ENCODE data around the gene CNTNAP1. TPM values are rescaled to one million over a fixed set of nuclear protein-coding genes. Genes with fewer than 3 reads are reported as not detected.

The CNTNAP1 gene
- polyA plus RNA-seq, 1 donor from 2014 or later: 1.1 TPM

DNA sequence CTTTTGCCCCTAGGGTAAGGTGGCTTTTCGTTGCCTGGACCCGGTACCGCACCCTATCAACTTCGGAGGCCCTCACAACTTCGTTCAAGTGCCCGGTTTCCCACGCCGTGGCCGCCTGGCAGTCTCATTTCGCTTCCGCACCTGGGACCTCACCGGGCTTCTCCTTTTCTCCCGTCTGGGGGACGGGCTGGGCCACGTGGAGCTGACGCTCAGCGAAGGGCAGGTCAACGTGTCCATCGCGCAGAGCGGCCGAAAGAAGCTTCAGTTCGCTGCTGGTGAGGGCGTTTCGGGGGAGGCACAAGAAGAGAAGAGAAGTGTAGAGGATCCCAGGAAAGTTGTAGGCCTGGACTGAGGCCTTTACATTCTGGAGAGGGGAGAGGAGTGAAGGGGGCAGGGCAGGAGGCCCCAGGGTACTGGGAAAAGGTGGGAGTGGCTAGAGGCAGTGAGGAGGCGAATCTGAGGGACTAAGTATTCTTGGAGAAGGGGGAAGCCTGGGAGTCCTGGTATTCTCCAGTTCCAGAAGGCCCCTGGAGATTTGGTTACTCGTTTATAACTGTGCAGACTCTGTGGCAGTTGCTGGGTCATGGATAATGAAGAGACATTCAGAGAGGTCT, 5.5 kb downstream of the CNTNAP1 start:
- Mint-ChIP-seq H3K9me3 (no peaks in the 10 kb centered on the region), H3K27ac (peak overlapping the region in 1 of 3 donors; percentile 59), H3K4me3 (no peak overlapping the region), H3K4me1 (peaks cover 0 to 8% (median 8%) of the 10 kb centered on the region in 3 donors), H3K27me3 (peaks cover 3% of the 10 kb centered on the region), H3K36me3 (peaks cover 1% of the 10 kb centered on the region)

GRCh38 chr17:42690596-42690995, 8.3 kb downstream of the CNTNAP1 start:
- Mint-ChIP-seq H3K27ac (no peak overlapping the region), H3K27me3 (no peaks in the 10 kb centered on the region), H3K9me3 (no peaks in the 10 kb centered on the region), H3K4me3 (no peak overlapping the region), H3K36me3 (peaks cover 1% of the 10 kb centered on the region), H3K4me1 (peaks cover 0 to 4% (median 0%) of the 10 kb centered on the region in 3 donors)

- Mint-ChIP-seq H3K27ac (no peak overlapping the region), H3K4me3 (no peak overlapping the region), H3K4me1 (peaks cover 0 to 4% (median 0%) of the 10 kb centered on the region in 3 donors), H3K27me3 (no peaks in the 10 kb centered on the region), H3K9me3 (no peaks in the 10 kb centered on the region), H3K36me3 (peaks cover 1% of the 10 kb centered on the region)
Measured at GRCh38 chr17:42691021-42691545, 8.8 kb downstream of the CNTNAP1 start.

DNA sequence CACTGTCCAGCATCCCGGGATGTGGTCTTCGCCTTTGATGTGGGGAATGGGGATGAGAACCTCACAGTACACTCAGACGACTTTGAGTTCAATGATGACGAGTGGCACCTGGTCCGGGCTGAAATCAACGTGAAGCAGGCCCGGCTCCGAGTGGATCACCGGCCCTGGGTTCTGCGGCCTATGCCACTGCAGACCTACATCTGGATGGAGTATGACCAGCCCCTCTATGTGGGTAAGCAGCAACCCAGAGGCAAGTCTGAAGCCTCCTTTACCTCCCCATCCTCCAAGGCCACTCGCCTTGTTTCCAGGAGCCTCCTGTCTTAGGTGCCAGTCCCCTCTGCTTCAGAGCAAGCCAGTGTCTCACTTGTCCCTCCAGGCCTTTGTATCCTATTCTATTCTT, 10.2 kb downstream of the CNTNAP1 start:
- Mint-ChIP-seq H3K36me3 (peaks cover 1% of the 10 kb centered on the region), H3K27ac (no peak overlapping the region), H3K4me1 (peaks cover 0 to 4% (median 0%) of the 10 kb centered on the region in 3 donors), H3K4me3 (no peak overlapping the region), H3K27me3 (no peaks in the 10 kb centered on the region), H3K9me3 (no peaks in the 10 kb centered on the region)

DNA sequence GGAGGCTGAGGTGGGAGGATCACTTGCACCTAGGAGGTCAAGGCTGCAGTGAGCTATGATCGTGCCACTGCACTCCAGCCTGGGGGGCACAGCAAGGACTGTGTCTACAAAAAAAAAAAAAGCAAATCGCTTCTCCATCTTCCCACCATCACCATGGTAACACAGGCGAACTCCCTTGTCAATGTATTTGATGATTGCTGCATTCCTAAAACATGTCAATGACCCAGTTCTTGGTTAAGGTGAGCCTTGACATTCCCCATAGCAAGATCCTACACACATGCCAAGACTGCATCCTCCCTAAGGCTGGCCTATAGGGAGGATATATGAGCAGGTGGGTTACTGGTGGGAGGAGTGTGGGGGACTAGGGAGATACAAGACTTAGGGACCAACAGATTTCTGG, 12.2 kb downstream of the CNTNAP1 start:
- peaks cover 0 to 6% (median 0%) of the 10 kb centered on the region in 3 donors for H3K4me1 Mint-ChIP-seq
- H3K27ac Mint-ChIP-seq: no peak overlapping the region
- peaks cover 1% of the 10 kb centered on the region for H3K36me3 Mint-ChIP-seq
- H3K9me3 Mint-ChIP-seq: no peaks in the 10 kb centered on the region
- H3K4me3 Mint-ChIP-seq: no peak overlapping the region
- H3K27me3 Mint-ChIP-seq: no peaks in the 10 kb centered on the region

- H3K4me1 Mint-ChIP-seq: peaks cover 0 to 6% (median 0%) of the 10 kb centered on the region in 3 donors
- peaks cover 1% of the 10 kb centered on the region for H3K36me3 Mint-ChIP-seq
- no peak overlapping the region for H3K4me3 Mint-ChIP-seq
- peak overlapping the region in 1 of 3 donors; percentile 64 for H3K27ac Mint-ChIP-seq
- H3K9me3 Mint-ChIP-seq: no peaks in the 10 kb centered on the region
- no peaks in the 10 kb centered on the region for H3K27me3 Mint-ChIP-seq
Measured at GRCh38 chr17:42695500-42695899, 13.2 kb downstream of the CNTNAP1 start.

DNA sequence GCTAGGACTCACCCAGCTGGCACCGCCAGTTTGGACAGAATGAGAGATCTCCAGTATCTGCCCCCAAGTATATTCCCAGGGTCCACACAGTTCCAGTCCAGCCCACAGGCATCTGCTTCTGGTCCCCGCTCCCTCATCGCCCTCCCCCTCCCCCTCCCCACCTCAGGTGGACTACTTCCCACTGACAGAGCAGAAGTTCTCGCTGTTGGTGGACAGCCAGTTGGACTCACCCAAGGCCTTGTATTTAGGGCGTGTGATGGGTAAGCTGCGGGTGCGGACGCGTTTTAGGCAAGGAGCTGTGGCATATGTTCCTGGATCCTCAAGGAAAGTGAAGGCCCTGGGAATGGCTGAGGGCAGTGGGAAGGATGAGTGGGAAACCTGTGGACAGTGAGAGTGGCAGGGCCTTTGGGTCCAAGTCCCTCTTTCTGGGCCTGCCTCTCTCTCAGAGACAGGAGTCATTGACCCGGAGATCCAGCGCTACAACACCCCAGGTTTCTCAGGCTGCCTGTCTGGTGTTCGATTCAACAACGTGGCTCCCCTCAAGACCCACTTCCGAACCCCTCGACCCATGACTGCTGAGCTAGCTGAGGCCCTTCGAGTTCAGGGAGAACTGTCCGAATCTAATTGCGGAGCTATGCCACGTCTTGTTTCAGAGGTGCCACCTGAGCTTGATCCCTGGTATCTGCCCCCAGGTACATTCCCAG, 14.9 kb downstream of the CNTNAP1 start:
- no peak overlapping the region for H3K27ac Mint-ChIP-seq
- no peak overlapping the region for H3K4me3 Mint-ChIP-seq
- no peaks in the 10 kb centered on the region for H3K36me3 Mint-ChIP-seq
- H3K9me3 Mint-ChIP-seq: no peaks in the 10 kb centered on the region
- no peaks in the 10 kb centered on the region for H3K27me3 Mint-ChIP-seq
- peaks cover 1 to 4% (median 2%) of the 10 kb centered on the region in 3 donors for H3K4me1 Mint-ChIP-seq

DNA sequence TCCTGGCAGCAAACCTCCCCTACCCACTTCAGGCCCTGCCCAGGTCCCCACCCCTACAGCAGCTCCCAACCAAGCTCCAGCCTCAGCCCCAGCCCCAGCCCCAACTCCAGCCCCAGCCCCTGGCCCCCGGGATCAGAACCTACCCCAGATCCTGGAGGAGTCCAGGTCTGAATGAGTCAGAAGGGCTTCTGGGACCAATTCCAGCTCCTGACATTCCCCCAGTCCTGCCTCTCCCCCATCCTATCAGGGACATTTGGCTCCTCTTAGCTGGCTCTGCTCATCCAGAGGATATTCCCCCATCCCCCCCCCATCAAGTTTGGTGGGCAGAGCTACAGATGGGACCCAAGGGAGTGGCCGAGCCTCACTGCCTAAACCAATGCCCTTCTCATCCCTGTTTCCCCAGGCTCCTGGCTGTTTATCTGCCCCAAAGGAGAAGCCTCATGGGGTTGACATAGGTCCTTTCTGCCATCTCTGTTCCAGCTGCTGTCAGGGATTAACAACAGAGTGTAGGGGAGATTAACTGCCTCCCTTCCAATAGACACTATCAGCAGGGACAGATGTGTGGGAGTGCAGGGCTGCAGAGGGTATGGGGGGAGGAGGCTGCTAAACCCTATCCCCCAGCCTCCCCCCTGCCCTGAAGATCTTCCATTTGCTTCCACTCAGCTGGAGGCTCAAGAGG, 16.5 kb downstream of the CNTNAP1 start:
- Mint-ChIP-seq H3K4me1 (peaks cover 8 to 14% (median 14%) of the 10 kb centered on the region in 3 donors), H3K27me3 (no peaks in the 10 kb centered on the region), H3K27ac (peak overlapping the region in 1 of 3 donors; percentile 39), H3K9me3 (no peaks in the 10 kb centered on the region), H3K4me3 (no peak overlapping the region), H3K36me3 (peaks cover 5% of the 10 kb centered on the region)

DNA sequence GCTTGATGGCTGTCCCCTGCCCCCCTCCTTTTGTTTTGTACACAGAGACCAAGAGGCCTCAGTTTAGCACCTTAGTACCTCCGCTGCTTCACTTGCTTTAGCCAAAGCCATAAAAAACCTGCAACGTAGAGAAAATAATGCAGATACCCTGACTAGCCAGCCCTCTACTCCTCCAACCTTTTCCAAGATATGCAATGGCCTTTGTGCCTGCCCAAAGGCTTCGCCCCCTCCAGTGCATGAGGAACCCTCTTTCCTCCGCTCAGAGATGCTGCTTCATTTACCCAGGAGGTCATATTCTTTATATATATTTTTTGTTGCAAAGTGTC, 17.0 kb downstream of the CNTNAP1 start:
- H3K36me3 Mint-ChIP-seq: peaks cover 7% of the 10 kb centered on the region
- H3K27ac Mint-ChIP-seq: peak overlapping the region in 2 of 3 donors; percentile 39 to 73
- H3K4me1 Mint-ChIP-seq: peaks cover 8 to 15% (median 15%) of the 10 kb centered on the region in 3 donors
- no peak overlapping the region for H3K4me3 Mint-ChIP-seq
- no peaks in the 10 kb centered on the region for H3K27me3 Mint-ChIP-seq
- H3K9me3 Mint-ChIP-seq: no peaks in the 10 kb centered on the region

DNA sequence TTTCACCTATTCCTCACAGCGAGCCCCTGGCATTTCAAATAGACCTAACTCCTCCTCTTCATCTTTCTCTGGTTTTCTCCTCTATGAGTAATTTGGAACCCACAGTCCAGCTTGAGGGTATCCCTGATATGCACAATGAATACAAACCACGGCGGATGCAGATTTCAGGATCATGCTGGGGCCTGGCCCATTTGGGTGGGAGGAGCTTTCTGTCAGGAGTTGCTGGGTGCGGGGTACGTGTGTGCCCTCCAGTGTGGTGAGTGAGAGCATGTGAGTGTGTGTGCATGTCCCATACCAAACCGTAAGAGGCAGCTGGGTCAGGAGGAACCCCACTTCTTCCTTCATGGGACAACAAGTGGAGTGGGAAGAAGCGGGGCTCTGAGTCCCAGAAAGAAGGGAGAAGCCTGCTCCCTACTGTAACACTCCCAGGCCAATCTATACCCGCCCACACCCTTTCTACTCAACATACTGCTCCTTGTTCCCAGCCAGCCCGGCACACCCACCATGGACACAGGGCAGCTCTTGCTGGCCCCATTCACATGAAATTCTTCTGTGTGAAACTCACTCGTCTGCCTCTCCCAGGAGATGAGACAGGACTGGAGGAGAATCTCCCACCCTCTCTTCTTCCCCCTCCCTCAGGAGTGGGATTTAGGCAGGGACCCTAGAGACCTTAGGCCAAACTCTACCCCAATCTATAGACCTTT, 18.4 kb downstream of the CNTNAP1 start:
- Mint-ChIP-seq H3K9me3 (no peaks in the 10 kb centered on the region), H3K36me3 (peaks cover 8% of the 10 kb centered on the region), H3K4me1 (peaks cover 15 to 26% (median 21%) of the 10 kb centered on the region in 3 donors), H3K27ac (peak overlapping the region in 1 of 3 donors; percentile 10), H3K4me3 (peak overlapping the region in 2 of 4 donors; percentile 25 to 45), H3K27me3 (no peaks in the 10 kb centered on the region)

DNA sequence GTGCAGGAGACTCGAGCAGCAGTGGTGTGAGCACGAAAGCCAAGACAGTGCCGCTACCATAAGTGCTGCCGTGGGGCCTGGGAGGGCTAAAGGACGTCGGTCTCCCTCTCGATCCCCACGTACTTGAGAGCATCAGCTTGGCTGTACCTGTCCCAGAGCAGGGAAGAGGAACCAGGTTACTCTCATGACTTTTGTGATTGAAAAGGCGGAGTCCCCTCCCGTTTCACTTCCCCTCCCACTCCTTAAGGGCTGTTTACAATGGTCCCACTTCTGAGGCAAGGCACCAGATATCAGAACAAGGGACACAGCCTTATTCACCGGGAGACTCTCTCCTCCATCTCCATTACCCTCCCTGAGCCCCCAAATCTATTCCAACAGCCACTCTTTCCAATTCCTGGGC, 20.1 kb downstream of the CNTNAP1 start:
- H3K4me1 Mint-ChIP-seq: peaks cover 21 to 32% (median 28%) of the 10 kb centered on the region in 3 donors
- no peaks in the 10 kb centered on the region for H3K27me3 Mint-ChIP-seq
- peak overlapping the region; percentile 14 to 71 (median 39) for H3K27ac Mint-ChIP-seq
- no peaks in the 10 kb centered on the region for H3K9me3 Mint-ChIP-seq
- H3K4me3 Mint-ChIP-seq: peak overlapping the region in 1 of 4 donors; percentile 85
- H3K36me3 Mint-ChIP-seq: peaks cover 11% of the 10 kb centered on the region

DNA sequence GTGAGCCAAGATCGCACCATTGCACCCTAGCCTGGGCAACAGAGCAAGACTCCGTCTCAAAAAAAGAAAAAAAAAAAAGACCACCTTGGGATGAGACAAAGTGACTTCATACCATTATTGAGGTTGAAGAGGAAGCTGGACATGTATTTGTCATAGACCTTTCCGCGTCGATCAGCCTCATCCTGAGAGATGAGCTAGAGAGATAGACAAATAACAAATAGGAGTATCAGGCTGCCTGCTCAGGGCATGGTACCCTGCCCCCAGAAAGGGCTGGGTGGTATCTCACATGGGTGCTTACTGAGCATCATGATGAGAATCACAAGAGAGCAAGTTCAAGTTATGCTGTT, 22.1 kb downstream of the CNTNAP1 start:
- peaks cover 21 to 36% (median 27%) of the 10 kb centered on the region in 3 donors for H3K4me1 Mint-ChIP-seq
- H3K27me3 Mint-ChIP-seq: no peaks in the 10 kb centered on the region
- H3K36me3 Mint-ChIP-seq: peaks cover 18% of the 10 kb centered on the region
- peak overlapping the region; percentile 52 to 90 (median 69) for H3K27ac Mint-ChIP-seq
- peak overlapping the region; percentile 28 to 86 (median 45) for H3K4me3 Mint-ChIP-seq
- H3K9me3 Mint-ChIP-seq: no peaks in the 10 kb centered on the region

DNA sequence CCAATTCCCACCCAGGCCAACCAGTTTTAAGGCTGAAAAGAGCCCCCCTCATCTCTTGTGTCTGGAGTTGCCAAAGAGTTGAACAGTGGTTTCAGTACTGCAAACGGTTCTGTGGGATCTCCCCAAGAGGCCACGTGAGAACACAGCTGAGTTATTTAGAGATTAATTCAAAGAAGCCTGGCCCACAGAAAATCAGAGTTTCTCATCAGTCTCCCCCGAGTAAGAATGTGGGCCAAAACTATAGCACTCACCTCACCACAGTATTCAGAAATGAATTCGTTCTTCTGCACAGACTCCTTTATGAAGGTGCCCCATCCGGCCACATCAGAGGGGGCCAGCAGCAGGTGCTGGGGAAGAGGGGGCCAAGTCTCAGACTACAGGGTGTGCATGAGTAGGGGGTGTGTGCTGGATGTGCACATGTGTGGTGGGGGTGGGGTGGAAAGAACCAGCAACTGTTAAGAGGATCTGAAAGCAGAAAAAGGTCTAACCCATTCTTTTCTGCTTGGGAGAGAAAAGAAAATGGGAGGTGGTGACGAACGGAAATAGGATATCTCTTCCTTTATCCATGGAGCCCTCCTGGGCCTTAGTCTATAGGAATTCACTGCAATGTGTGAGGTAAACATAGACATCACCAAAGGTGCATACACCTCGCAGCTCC, 22.6 kb downstream of the CNTNAP1 start:
- Mint-ChIP-seq H3K27ac (peak overlapping the region; percentile 52 to 90 (median 69)), H3K9me3 (no peaks in the 10 kb centered on the region), H3K4me3 (peak overlapping the region; percentile 28 to 86 (median 45)), H3K27me3 (no peaks in the 10 kb centered on the region), H3K36me3 (peaks cover 18% of the 10 kb centered on the region), H3K4me1 (peaks cover 21 to 36% (median 27%) of the 10 kb centered on the region in 3 donors)

DNA sequence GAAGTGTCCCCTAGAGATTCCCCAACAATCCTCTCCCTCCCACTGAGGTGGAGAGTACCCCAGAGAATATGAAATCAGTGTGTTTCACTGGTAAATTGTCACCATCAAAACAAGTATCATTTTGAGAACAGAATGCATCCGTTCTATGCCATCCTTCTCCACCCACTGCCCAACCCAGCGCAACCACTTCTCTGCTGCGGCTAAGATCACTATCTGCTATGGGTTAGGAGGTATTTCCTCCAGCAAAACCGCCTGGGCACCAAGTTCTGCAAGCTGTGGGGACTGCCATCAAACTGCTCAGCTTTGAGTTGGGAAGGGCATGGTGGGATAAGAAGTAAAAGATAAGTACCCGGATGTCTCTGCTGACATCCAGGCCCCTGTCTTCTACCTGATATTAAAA, 24.4 kb downstream of the CNTNAP1 start:
- Mint-ChIP-seq H3K36me3 (peaks cover 19% of the 10 kb centered on the region), H3K27ac (peak overlapping the region; percentile 4 to 87 (median 18)), H3K4me3 (peak overlapping the region in 2 of 4 donors; percentile 34 to 79), H3K9me3 (no peaks in the 10 kb centered on the region), H3K27me3 (no peaks in the 10 kb centered on the region), H3K4me1 (peaks cover 21 to 36% (median 27%) of the 10 kb centered on the region in 3 donors)
